ENCODE data around the gene MMP2.

GRCh38 chr16:55500530-55501011 is 21.6 kb downstream of the MMP2 start:
- no peak for TF ChIP-seq POLR2A (IDR thresholded peaks at IDR 0.05)
- TF ChIP-seq EP300 (IDR thresholded peaks at IDR 0.05), result no peak
